ENCODE data around the gene SEL1L3.

Gene SEL1L3

DNA sequence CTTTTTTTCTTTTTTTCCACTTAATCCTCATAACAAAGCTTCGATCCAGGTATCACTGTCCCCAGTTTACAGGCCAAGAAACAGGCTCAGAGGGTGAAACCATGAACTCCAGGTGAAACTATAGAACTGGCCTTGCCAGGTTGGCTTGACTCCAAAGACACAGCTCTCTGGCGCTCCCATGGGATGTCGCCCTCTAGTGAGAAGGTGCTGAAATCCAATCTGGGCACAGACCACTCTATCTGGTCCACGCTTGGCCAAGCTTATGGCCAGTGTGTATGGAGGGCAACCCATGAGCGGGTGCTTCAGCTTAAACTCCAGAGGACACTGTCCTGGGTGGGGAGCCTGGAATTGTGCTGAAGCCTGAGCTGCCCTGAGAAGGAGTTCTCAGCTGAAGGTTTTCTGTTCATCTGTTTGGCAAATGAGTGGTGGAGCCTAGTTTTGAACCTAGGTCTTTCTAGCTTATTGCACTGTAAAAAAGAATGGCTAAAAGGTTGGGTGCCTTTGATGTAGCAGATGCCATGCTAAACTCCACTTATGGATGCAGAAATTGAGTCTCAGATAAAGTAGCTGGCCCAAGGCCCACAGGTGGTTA is 70.5 kb downstream of the SEL1L3 start:
- no peaks in the 10 kb centered on the region for H3K27me3 ChIP-seq (ENCODE audit: insufficient read depth, low read length, poor library complexity)
- no peaks in the 10 kb centered on the region for H3K9me3 ChIP-seq (ENCODE audit: insufficient read depth, low read length, severe bottlenecking)
- no peaks in the 10 kb centered on the region for H3K79me2 ChIP-seq (ENCODE audit: insufficient read depth, low read length)
- no peak overlapping the region for H3K27ac ChIP-seq (ENCODE audit: low read length)
- no peak overlapping the region for H2AFZ ChIP-seq (ENCODE audit: low read depth, low read length)
- no peak overlapping the region for H3K4me2 ChIP-seq (ENCODE audit: insufficient read depth, low read length)
- ATAC-seq (ENCODE audit: insufficient read depth, low read depth) = no peak
- no peaks in the 10 kb centered on the region for H3K4me1 ChIP-seq (ENCODE audit: insufficient read depth, low read length)
- peak; percentile 12 for DNase-seq
- no peak overlapping the region for H3K9ac ChIP-seq (ENCODE audit: low read depth, low read length)
- TF ChIP-seq CTCF (IDR thresholded peaks at IDR 0.05; ENCODE audit: borderline replicate concordance, extremely low read depth, low read length, poor library complexity, severe bottlenecking) (peak; percentile 56), EZH2 (IDR thresholded peaks at IDR 0.05; ENCODE audit: borderline replicate concordance, low read depth, low read length, severe bottlenecking) (no peak)
- H3K36me3 ChIP-seq (ENCODE audit: insufficient read depth, low read length) = no peaks in the 10 kb centered on the region
- no peak overlapping the region for H3K4me3 ChIP-seq (ENCODE audit: low read depth in 1 of 2, low read length in 2 of 2)
- H4K20me1 ChIP-seq (ENCODE audit: insufficient read depth, low read length) = no peaks in the 10 kb centered on the region

DNA sequence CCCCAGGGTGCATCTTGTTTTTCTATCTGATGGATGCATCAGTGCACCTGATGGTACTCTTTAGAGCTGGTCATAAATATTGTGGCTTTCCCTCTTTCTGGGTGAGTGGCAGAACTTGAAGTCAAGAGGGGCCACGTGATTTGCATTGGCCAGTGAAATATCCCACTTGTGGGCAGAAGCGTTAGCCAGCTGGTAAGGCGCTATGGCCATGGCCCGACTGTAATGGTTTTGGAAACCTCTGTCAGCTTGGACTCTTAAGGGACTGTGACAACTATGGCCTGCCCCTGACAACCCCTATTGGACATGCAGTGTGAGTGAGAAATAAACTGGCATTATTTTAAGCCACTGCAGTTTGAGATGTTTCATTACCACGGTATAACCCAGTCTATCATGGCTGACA is 72.8 kb downstream of the SEL1L3 start:
- Histone ChIP-seq H3K27ac (ENCODE audit: low read length) (no peak overlapping the region), H3K79me2 (ENCODE audit: insufficient read depth, low read length) (no peaks in the 10 kb centered on the region), H3K36me3 (ENCODE audit: insufficient read depth, low read length) (no peaks in the 10 kb centered on the region), H3K4me1 (ENCODE audit: insufficient read depth, low read length) (no peaks in the 10 kb centered on the region), H3K27me3 (ENCODE audit: insufficient read depth, low read length, poor library complexity) (no peaks in the 10 kb centered on the region), H3K4me3 (ENCODE audit: low read depth in 1 of 2, low read length in 2 of 2) (no peak overlapping the region), H3K4me2 (ENCODE audit: insufficient read depth, low read length) (no peak overlapping the region), H3K9ac (ENCODE audit: low read depth, low read length) (no peak overlapping the region), H4K20me1 (ENCODE audit: insufficient read depth, low read length) (no peaks in the 10 kb centered on the region), H3K9me3 (ENCODE audit: insufficient read depth, low read length, severe bottlenecking) (no peaks in the 10 kb centered on the region), H2AFZ (ENCODE audit: low read depth, low read length) (no peak overlapping the region)
- DNase-seq = no peak
- no peak for ATAC-seq (ENCODE audit: insufficient read depth, low read depth)
- TF ChIP-seq CTCF (IDR thresholded peaks at IDR 0.05; ENCODE audit: borderline replicate concordance, extremely low read depth, low read length, poor library complexity, severe bottlenecking) (no peak), EZH2 (IDR thresholded peaks at IDR 0.05; ENCODE audit: borderline replicate concordance, low read depth, low read length, severe bottlenecking) (no peak)

DNA sequence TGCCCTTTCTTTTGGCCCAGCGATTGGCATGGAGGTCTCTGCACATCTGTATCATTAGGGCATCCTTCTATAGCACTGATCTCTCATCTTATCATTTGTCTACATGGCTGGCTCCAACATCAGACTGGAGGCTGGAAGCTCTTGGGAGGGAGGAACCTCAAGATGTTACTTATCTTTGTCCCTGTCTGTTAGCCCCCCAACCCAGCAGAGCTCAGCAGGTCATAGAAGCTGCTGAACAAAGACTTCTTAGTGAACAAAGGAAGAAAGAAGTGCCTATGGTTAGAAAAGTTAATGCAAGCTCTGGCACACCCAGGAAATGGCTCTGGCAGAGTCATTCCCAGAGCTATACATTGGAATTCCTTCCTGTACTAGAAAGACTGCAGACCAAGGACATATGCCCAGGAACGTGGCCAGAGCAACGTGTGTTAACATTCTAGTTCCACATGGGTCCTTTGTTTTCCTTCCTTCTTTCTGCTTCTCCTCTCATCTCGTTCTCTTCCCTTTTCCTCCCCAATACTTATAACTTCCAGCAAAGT is 74.0 kb downstream of the SEL1L3 start:
- no peaks in the 10 kb centered on the region for H3K4me1 ChIP-seq (ENCODE audit: insufficient read depth, low read length)
- no peaks in the 10 kb centered on the region for H3K36me3 ChIP-seq (ENCODE audit: insufficient read depth, low read length)
- no peaks in the 10 kb centered on the region for H3K27me3 ChIP-seq (ENCODE audit: insufficient read depth, low read length, poor library complexity)
- H3K9ac ChIP-seq (ENCODE audit: low read depth, low read length) = no peak overlapping the region
- H3K9me3 ChIP-seq (ENCODE audit: insufficient read depth, low read length, severe bottlenecking) = no peaks in the 10 kb centered on the region
- H3K79me2 ChIP-seq (ENCODE audit: insufficient read depth, low read length) = no peaks in the 10 kb centered on the region
- H3K4me2 ChIP-seq (ENCODE audit: insufficient read depth, low read length) = no peak overlapping the region
- H3K27ac ChIP-seq (ENCODE audit: low read length) = no peak overlapping the region
- H3K4me3 ChIP-seq (ENCODE audit: low read depth in 1 of 2, low read length in 2 of 2) = no peak overlapping the region
- TF ChIP-seq CTCF (IDR thresholded peaks at IDR 0.05; ENCODE audit: borderline replicate concordance, extremely low read depth, low read length, poor library complexity, severe bottlenecking) (no peak), EZH2 (IDR thresholded peaks at IDR 0.05; ENCODE audit: borderline replicate concordance, low read depth, low read length, severe bottlenecking) (no peak)
- no peak for ATAC-seq (ENCODE audit: insufficient read depth, low read depth)
- no peak for DNase-seq
- no peak overlapping the region for H2AFZ ChIP-seq (ENCODE audit: low read depth, low read length)
- no peaks in the 10 kb centered on the region for H4K20me1 ChIP-seq (ENCODE audit: insufficient read depth, low read length)
